GM11168 (cell line): ENCODE measurements around the gene BAZ2A.
"Not testable (repeated sequence)": the region's sequence is repeated elsewhere in the genome, so short reads cannot be mapped to it uniquely, and the experiment has no call there.

ENCODE experiments used
- in situ Hi-C: fragments of 300-500 bp; cut with MboI; formaldehyde crosslinking; loops from one replicate; pipeline ENCODE4 v1.12.0; 2022; ENCODE audit warnings: low sequenced_read_pairs; ENCODE audit not compliant: unreplicated experiment

BAZ2A gene

GRCh38 chr12:56630180-56630632 is at the start of gene BAZ2A:
TSS of gene BAZ2A (minus strand) at chr12:56630326. CDS start at chr12:56617530, 12,796 bp downstream.
- in situ Hi-C loops, result no loop called here

GRCh38 chr12:56678852-56679251 is 48.7 kb upstream of the BAZ2A start:
- in situ Hi-C loops, result no loop called here

- in situ Hi-C loops, result no loop called here
These were observed 47.6 kb upstream of the BAZ2A start for GRCh38 chr12:56677680-56678079.

GRCh38 chr12:56676851-56677580 is 46.9 kb upstream of the BAZ2A start:
- in situ Hi-C loops, result no loop called here

- in situ Hi-C loops, result no loop called here
These were observed 41.5 kb upstream of the BAZ2A start for GRCh38 chr12:56671608-56672007.

GRCh38 chr12:56670836-56671235 is 40.7 kb upstream of the BAZ2A start:
- in situ Hi-C loops, result no loop called here

GRCh38 chr12:56668197-56668457 is 38.0 kb upstream of the BAZ2A start:
- in situ Hi-C loops, result no loop called here

GRCh38 chr12:56661979-56662638 is 32.0 kb upstream of the BAZ2A start:
- in situ Hi-C loops, result no loop called here

GRCh38 chr12:56661560-56661959 is 31.4 kb upstream of the BAZ2A start:
- in situ Hi-C loops, result no loop called here

- in situ Hi-C loops, result no loop called here
These were observed 28.8 kb upstream of the BAZ2A start for GRCh38 chr12:56658921-56659320.

- in situ Hi-C loops, result no loop called here
These were observed 27.6 kb upstream of the BAZ2A start for GRCh38 chr12:56657416-56658379.

- in situ Hi-C loops, result not testable (repeated sequence)
These were observed 23.7 kb upstream of the BAZ2A start for GRCh38 chr12:56653781-56654180.

- in situ Hi-C loops, result not testable (repeated sequence)
These were observed 17.9 kb upstream of the BAZ2A start for GRCh38 chr12:56648023-56648422.

- in situ Hi-C loops, result no loop called here
These were observed 15.8 kb upstream of the BAZ2A start, which contains the start of gene ATP5F1B for GRCh38 chr12:56645717-56646446. TSS of gene ATP5F1B (minus strand) at chr12:56645984. CDS start at chr12:56645963, 21 bp downstream.

- in situ Hi-C loops, result no loop called here
These were observed 15.1 kb upstream of the BAZ2A start for GRCh38 chr12:56645201-56645716.

- in situ Hi-C loops, result no loop called here
These were observed 14.5 kb upstream of the BAZ2A start for GRCh38 chr12:56644654-56645053.

GRCh38 chr12:56641219-56641618 is 11.1 kb upstream of the BAZ2A start:
- in situ Hi-C loops, result no loop called here

- in situ Hi-C loops, result no loop called here
These were observed 7.5 kb upstream of the BAZ2A start for GRCh38 chr12:56637621-56638020.

- in situ Hi-C loops, result no loop called here
These were observed 6.8 kb upstream of the BAZ2A start for GRCh38 chr12:56636675-56637540.
